KMS-11 (cell line): ENCODE results near the gene MYPOP.

ENCODE experiments used
- H2AFZ ChIP-seq: fragments of 200-600 bp; sonication (generic); 2 replicates; pipeline ENCODE4 v1.6.1; 2016; ENCODE audit warnings: antibody characterized with exemption, mixed run types, low read depth
- H3K27ac ChIP-seq: fragments of 200-600 bp; sonication (generic); 2 replicates; pipeline ENCODE4 v1.6.1; 2016; ENCODE audit warnings: mild to moderate bottlenecking, mixed run types
- H3K27me3 ChIP-seq: fragments of 200-600 bp; sonication (generic); 2 replicates; pipeline ENCODE4 v1.6.1; 2017; ENCODE audit warnings: mild to moderate bottlenecking, low read depth, mixed run types, moderate library complexity; ENCODE audit not compliant: insufficient read depth
- H3K36me3 ChIP-seq: fragments of 200-600 bp; sonication (generic); 2 replicates; pipeline ENCODE4 v1.6.1; 2017; ENCODE audit warnings: mild to moderate bottlenecking, mixed run types; ENCODE audit not compliant: insufficient read depth
- H3K4me1 ChIP-seq: fragments of 200-600 bp; sonication (generic); 2 replicates; pipeline ENCODE4 v1.6.1; 2016; ENCODE audit warnings: mild to moderate bottlenecking, low read depth, mixed run types; ENCODE audit not compliant: poor library complexity, severe bottlenecking
- H3K4me2 ChIP-seq: fragments of 200-600 bp; sonication (generic); 2 replicates; pipeline ENCODE4 v1.7.0; 2016; ENCODE audit warnings: mild to moderate bottlenecking, mixed run types
- H3K4me3 ChIP-seq: fragments of 200-600 bp; sonication (generic); IDR thresholded peaks from 2 replicates; pipeline ENCODE4 v1.6.1; 2017; ENCODE audit warnings: low read depth, low read length, mixed read lengths; ENCODE audit not compliant: insufficient read depth
- H3K79me2 ChIP-seq: fragments of 200-600 bp; sonication (generic); 2 replicates; pipeline ENCODE4 v1.6.1; 2016; ENCODE audit warnings: low read depth, mixed run types; ENCODE audit not compliant: insufficient read depth
- H3K9ac ChIP-seq: fragments of 200-600 bp; sonication (generic); 2 replicates; pipeline ENCODE4 v1.6.1; 2016; ENCODE audit warnings: mild to moderate bottlenecking, mixed run types
- H4K20me1 ChIP-seq: fragments of 200-600 bp; sonication (generic); 2 replicates; pipeline ENCODE4 v1.6.1; 2016; ENCODE audit warnings: mild to moderate bottlenecking, mixed run types; ENCODE audit not compliant: insufficient read depth
- TF ChIP-seq, protein P1 (sequence below): fragments of 200-600 bp; sonication (generic); conservative IDR thresholded peaks from 2 replicates; pipeline ENCODE4 v1.6.1; 2017; ENCODE audit warnings: low read depth, mild to moderate bottlenecking, antibody characterized with exemption, low read length, moderate library complexity, mixed read lengths

MYPOP gene, protein sequence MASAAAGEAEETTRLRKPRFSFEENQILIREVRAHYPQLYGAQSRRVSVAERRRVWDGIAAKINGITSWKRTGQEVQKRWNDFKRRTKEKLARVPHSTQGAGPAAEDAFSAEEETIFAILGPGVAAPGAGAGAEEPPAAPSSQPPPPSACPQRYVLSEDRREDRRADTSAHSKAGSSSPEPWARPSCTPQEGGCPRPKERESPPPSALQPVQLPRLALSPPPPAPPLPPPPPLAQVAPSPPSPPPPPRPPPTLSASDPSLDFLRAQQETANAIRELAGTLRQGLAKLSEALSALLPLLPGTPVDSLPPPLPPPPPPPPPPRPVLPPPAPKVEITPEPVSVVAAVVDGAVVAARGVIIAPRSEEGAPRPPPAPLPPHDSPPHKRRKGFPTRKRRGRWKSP

DNA sequence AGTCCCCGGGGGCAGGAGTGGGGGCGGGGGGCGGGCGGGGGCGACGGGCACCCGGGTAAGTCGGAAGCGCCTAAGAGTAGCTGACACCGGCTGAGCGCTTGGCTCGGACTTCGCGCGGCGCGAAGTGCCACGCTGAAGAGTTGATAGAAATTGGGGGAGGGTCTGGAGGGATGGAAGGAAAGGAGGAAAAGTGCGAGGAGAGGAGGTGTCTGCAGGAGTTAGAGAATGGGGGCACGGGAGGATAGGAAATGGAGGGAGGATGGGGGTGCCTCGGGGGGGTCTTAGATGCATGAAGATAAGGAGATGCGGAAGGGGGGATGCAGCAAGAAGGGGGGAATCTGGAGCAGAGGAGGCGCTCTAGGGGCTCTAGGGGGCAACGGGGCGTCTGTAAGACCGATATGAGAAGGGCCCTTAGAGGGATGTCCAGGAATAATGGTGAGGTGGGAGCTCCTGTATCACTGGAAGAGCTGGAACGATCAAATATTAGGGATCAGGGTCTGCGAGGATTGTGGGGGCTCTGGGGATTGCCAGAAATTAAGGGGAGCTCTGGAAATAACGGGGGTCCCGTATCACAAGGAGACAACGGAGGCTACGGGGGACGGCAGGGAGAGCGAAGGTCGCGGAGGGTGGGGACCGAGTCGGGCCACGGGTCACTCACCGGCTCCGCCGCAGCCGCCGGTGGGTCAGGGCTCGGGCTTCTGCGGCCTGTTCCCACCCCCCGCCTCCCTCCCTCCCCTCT is at the start of gene MYPOP:
MYPOP (minus strand) TSS at position 702 of the 739 bp plus-strand sequence. CDS start 840 bp downstream, outside the sequence.
- Histone ChIP-seq H3K27ac (peak within 1 kb of the TSS; percentile 23; the same call in 1 of the 2 replicates), H3K79me2 (no peaks in the 10 kb centered on the region), H3K9ac (peak within 1 kb of the TSS; percentile 55; the same call in 1 of the 2 replicates), H3K4me1 (peaks cover 16% of the 10 kb centered on the region), H3K4me2 (peak within 1 kb of the TSS; percentile 85), H4K20me1 (no peaks in the 10 kb centered on the region), H3K27me3 (no peaks in the 10 kb centered on the region; the same call in 1 of the 2 replicates), H3K36me3 (no peaks in the 10 kb centered on the region), H2AFZ (peak within 1 kb of the TSS; percentile 88), H3K4me3 (no peak within 1 kb of the TSS)
- TF ChIP-seq, protein P1, sequence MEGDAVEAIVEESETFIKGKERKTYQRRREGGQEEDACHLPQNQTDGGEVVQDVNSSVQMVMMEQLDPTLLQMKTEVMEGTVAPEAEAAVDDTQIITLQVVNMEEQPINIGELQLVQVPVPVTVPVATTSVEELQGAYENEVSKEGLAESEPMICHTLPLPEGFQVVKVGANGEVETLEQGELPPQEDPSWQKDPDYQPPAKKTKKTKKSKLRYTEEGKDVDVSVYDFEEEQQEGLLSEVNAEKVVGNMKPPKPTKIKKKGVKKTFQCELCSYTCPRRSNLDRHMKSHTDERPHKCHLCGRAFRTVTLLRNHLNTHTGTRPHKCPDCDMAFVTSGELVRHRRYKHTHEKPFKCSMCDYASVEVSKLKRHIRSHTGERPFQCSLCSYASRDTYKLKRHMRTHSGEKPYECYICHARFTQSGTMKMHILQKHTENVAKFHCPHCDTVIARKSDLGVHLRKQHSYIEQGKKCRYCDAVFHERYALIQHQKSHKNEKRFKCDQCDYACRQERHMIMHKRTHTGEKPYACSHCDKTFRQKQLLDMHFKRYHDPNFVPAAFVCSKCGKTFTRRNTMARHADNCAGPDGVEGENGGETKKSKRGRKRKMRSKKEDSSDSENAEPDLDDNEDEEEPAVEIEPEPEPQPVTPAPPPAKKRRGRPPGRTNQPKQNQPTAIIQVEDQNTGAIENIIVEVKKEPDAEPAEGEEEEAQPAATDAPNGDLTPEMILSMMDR: no peak

DNA sequence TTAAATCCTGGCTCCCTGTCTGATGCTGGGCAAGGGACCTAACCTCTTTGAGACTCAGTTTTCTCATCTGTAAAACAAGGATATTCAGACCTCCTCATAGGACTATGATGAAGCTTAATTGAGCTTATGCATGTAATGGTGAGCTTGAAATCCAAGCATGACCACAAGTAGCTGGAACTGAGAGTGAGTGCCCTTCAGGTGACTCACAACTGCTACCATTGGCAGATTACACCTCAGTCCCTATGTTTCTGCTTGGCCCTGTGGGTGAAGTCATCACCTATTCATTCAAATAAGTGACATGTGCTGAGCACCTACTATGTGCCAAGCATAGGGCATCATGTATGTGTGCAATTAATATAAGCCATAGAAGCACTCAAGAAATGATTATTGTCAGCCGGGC is 45.5 kb upstream of the MYPOP start:
- Histone ChIP-seq H2AFZ (no peak overlapping the region), H3K36me3 (no peaks in the 10 kb centered on the region), H3K27me3 (peaks cover 80% of the 10 kb centered on the region), H3K4me2 (no peak overlapping the region), H3K79me2 (no peaks in the 10 kb centered on the region), H3K4me1 (no peaks in the 10 kb centered on the region), H4K20me1 (no peaks in the 10 kb centered on the region), H3K4me3 (no peak overlapping the region), H3K27ac (no peak overlapping the region), H3K9ac (no peak overlapping the region)
- TF ChIP-seq, protein P1: no peak

DNA sequence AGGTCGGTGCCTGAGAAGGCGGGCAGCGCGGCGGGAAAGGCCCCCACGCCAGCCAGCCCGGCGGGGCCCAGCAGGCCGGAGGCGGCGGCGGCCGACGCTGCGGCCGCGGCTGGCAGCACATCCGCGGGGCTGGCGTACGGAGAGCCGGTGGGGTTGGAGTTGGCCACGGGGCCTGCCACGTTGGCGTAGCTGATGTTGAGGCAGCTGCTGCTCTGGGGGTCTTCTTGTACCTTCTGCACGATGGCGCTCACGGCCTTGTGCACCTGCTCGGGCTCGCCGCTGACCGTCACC is 38.0 kb upstream of the MYPOP start:
- H3K79me2 ChIP-seq: no peaks in the 10 kb centered on the region
- H3K9ac ChIP-seq: no peak overlapping the region

DNA sequence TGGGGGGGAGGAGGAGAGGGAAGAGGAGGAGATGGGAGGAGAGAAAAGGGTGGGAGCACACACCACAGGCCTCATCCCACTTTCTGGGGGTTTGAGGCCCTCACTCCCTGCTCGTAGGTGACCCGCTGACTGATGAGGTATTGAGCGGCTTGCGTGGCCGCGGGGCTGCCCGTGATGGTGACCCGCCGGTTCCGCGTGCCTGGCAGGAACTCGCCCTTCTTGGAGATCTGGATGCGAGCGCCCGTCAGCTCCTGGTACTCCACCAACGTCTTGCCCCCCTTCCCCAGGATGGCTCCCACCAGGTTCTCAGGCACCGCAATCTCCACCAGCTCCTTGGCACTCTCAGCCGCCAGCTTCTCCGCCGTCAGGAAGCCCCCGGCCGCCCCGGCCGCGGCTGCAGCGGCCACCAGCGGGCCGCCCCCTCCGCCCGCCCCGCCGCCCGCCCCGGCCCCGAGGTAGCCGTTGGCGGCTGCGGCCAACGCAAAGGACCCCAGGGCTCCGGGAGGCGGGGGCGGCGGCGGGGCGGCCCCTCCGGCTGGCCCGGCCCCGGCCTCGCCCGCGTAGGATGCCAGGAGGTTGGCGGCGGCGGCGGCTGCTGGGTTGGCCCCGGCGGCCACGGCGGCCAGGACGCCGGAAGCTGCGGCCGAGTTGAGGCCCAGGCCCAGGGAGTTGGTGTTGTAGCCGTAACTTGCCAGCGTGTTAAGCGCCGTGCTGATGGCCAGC is 37.5 kb upstream of the MYPOP start:
- H3K4me3 ChIP-seq: no peak overlapping the region
- H3K4me2 ChIP-seq: no peak overlapping the region
- H3K27ac ChIP-seq: no peak overlapping the region
- H3K4me1 ChIP-seq: no peaks in the 10 kb centered on the region
- no peaks in the 10 kb centered on the region for H3K36me3 ChIP-seq
- H3K27me3 ChIP-seq: peaks cover 66% of the 10 kb centered on the region
- H3K79me2 ChIP-seq: no peaks in the 10 kb centered on the region
- H4K20me1 ChIP-seq: no peaks in the 10 kb centered on the region
- no peak overlapping the region for H2AFZ ChIP-seq
- H3K9ac ChIP-seq: no peak overlapping the region
- TF ChIP-seq, protein P1: no peak

More for the DNA sequence above, 38.0 kb upstream of the MYPOP start:
- H3K4me1 ChIP-seq: no peaks in the 10 kb centered on the region
- H3K27ac ChIP-seq: no peak overlapping the region
- no peaks in the 10 kb centered on the region for H4K20me1 ChIP-seq
- no peaks in the 10 kb centered on the region for H3K36me3 ChIP-seq
- no peak overlapping the region for H2AFZ ChIP-seq
- TF ChIP-seq, protein P1: no peak
- no peak overlapping the region for H3K4me3 ChIP-seq
- H3K4me2 ChIP-seq: no peak overlapping the region
- peaks cover 66% of the 10 kb centered on the region for H3K27me3 ChIP-seq
